ENCODE results near the gene NFATC1.

GRCh38 chr18:79353267-79353666, 42.5 kb upstream of the NFATC1 start:
- TF ChIP-seq GATA2 (IDR thresholded peaks at IDR 0.05; ENCODE audit: low read depth, low read length) (no peak), GATA3 (IDR thresholded peaks at IDR 0.05; ENCODE audit: low read depth, low read length) (no peak)

All from SH-SY5Y (cell line).